Fibroblast of skin of scalp (primary cell): ENCODE data around the gene TLE7. TPM values are rescaled to one million over a fixed set of nuclear protein-coding genes. Genes with fewer than 3 reads are reported as not detected.

Source experiments
- DNase-seq: peaks from one replicate; pipeline ENCODE4 v3.0.0-alpha.2; 2013
- polyA plus RNA-seq, 2 experiments: library from polyadenylated mRNA; unstranded; fragments of 120-200 nt; gene quantifications; one replicate each; pipeline ENCODE4 v1.2.1, GENCODE V29; 2013; ENCODE audit not compliant: insufficient read length in 2 of 2

The TLE7 gene
- polyA plus RNA-seq (2013, experiment 1 of 2; ENCODE audit: insufficient read length): not detected
- not detected for polyA plus RNA-seq (2013, experiment 2 of 2; ENCODE audit: insufficient read length)

DNA sequence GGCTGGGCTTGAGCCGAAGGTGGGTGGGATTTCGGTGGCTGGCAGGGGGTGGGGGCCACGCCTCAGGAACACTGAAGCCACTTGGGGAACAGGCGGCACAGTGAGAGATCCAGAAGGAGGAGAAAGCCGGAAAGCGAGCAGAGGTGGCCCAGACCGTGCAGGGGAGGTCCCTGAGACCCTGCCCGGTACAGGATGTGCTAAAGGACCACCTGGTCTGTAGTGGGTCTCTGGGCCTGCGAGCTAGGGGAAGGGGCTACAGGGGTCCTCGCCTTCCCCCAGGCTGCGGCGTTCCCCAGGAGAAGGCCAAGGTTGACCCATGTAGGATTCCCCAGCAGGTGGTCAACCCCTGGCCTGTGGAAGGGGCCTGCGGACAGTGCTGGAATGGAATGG is at the start of gene TLE7:
Gene TLE7 (minus strand): TSS at position 4 of the 390 bp plus-strand sequence. CDS start 8,730 bp downstream, outside the sequence.
- no peak for DNase-seq

GRCh38 chr16:71491054-71491453 is 49.2 kb upstream of the TLE7 start:
- no peak for DNase-seq

DNA sequence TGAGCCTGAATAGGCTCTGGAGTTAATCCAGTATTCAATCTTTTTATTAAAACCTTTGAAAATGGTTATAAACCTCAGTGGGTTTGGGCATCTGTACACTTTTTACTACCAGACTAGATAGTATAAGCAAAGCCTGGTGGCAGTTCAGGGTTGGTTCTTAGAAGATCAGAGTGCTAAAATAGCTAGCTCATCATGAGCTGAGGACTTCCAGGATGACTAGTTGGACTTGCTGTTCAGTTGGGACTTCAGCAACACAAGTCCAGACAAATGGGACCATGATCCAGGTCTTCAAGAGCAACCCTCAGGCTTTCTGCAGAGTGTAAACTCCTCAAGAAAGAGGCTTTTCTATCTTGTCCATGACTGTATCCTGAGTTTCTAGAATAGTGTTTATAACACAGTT is 48.5 kb upstream of the TLE7 start:
- no peak for DNase-seq

GRCh38 chr16:71489122-71489521 is 47.3 kb upstream of the TLE7 start, which contains the start of gene ZNF19:
Gene ZNF19, minus strand, starts transcription at chr16:71489324. Its CDS starts 7,210 bp downstream, at chr16:71482114.
- DNase-seq: no peak

DNA sequence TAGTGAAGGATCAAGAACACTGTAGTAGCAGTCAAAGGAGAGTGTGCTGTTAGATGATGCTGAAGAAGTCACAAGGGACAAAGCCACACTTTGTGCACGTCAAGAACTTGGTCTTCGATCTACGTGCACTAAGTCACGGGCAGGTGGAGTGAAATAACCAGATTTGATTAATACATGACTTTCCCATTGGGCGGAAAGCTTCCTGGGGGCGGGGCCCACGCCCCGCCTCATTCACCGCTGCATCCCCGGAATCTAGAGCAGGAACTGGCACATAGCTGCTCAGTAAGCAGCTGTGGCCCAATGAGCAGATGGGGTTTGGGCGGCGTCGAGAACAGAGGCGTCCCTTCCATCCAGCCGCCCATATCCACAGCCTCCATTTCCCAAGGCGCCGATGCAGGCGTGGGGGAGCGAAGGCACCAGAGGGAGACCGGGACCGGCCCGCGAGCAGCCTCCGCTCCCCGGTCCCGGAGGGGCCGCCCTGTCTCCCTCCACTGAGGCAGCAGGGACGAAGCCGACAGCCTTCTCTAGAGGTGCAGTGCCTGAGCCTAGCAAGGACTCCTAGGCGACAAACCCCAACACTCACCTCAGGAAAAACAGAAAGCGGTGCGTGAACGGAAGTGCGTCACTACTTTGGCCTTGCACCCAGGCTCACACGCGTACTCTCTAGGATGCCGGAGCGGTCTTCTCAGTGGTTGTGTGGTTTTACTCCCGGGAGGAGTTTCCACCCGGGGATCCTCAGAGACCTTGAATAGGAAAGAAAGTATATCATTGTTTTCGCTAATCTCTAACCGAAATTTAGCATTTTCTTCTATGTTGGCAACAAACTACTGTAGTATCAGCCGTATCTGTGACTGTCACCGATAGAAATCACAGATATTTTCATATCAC is 42.4 kb upstream of the TLE7 start:
- DNase-seq: peak; percentile 92

DNA sequence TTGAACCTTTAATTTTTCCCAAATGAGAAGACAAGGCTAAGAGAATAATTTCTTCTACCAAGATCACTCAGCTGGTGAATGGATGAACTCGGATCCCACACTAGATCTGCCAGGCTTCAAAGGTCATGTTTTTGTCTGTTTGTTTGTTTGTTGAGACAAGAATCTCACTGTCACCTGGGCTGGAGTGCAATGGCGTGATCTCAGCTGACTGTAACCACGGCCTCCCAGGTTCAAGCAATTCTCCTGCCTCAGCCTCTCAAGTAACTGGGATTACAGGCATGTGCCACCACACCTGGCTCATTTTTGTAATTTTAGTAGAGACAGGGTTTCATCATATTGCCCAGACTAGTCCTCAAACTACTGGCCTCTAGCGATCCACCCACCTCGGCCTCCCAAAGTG is 40.7 kb upstream of the TLE7 start:
- DNase-seq: no peak

GRCh38 chr16:71480956-71481355 is 39.1 kb upstream of the TLE7 start:
- no peak for DNase-seq

GRCh38 chr16:71479420-71479819 is 37.6 kb upstream of the TLE7 start:
- peak; percentile 17 for DNase-seq

- DNase-seq: no peak
These were observed 34.7 kb upstream of the TLE7 start for GRCh38 chr16:71476457-71477124.

DNA sequence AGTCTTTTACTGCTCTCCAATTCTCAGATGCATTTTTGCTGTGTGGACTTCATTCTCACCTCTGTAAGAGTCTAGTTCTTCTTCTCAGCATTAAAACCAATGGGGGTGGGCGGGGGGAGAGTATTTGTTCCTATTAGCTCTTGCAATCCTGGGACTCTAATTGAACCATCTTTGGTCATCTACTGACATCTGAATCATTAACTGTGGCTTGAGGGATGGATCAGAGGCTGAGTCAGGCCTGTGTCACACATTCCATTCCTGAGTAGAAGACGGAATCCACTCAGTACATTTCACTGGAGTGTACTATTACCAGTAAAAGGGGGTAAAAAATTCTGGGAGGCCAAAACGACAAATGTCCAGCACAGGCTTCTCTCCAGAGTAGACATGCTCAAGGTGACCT is 33.0 kb upstream of the TLE7 start:
- DNase-seq: peak; percentile 94

GRCh38 chr16:71473891-71474290 is 32.0 kb upstream of the TLE7 start:
- DNase-seq: peak; percentile 6

GRCh38 chr16:71472931-71473330 is 31.1 kb upstream of the TLE7 start:
- no peak for DNase-seq

- DNase-seq: peak; percentile 57
These were observed 30.2 kb upstream of the TLE7 start for GRCh38 chr16:71472051-71472450.

DNA sequence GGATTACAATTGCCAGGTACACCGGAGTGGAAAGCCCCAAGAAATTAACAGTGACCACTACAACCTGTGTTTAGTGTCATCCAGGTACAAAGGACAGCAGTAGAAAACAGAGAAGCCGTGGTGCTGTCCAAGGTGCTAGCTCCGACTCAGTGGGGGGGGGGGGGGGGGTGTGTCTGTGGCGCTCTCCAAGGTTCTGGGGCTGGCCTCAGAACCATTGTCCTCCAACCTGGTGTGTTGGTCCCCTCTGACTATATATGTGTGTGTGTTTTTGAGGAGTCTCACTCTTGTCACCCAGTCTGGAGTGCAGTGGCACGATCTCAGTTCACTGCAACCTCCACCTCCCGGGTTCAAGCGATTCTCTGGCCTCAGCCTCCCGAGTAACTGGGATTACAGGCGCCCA is 26.0 kb upstream of the TLE7 start:
- DNase-seq: peak; percentile 48

GRCh38 chr16:71464231-71464630 is 22.4 kb upstream of the TLE7 start:
- DNase-seq: no peak

GRCh38 chr16:71461686-71462648 is 20.1 kb upstream of the TLE7 start, which contains the start of gene ZNF23:
Gene ZNF23, minus strand, starts transcription at chr16:71462247. Its CDS starts 5,451 bp downstream, at chr16:71456796.
- peak; percentile 75 for DNase-seq

DNA sequence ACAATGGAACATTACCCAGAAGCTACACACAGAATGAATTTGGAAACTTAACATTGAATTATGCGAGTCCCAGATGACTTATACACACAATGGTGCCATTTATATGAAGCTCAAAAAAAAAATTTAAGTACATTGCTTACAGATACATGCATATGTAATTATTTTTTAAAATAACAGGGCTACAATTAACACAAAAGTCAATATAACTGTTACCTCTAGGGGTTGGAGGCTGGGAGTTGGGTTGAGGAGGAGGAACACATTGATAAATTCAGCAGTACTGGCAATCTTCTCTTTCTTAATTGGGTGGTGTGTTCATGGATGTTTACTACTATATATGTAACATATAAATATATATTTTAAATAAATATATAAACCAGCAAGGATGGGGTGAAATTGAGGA is 19.1 kb upstream of the TLE7 start:
- DNase-seq: no peak

DNA sequence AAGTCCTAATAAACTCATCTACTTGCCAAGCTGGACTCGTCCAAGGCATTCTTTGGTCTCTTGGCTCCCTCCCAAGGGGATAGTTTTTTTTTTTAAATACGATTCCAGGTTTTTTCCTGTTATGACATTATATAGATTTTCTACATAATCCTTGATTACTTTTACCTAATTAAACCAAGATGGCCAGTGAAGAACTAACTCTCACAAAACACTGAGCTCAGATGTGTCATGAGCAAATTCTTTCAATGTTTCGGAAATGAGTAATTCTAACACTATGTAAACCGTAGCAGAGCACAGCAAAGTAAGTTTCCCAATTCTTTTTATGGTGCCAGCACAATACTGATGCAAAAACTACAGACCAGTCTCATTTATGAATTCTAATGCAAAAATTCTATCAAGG is 18.4 kb upstream of the TLE7 start:
- peak; percentile 86 for DNase-seq

GRCh38 chr16:71459510-71459909 is 17.7 kb upstream of the TLE7 start:
- no peak for DNase-seq

GRCh38 chr16:71456801-71457200 is 14.9 kb upstream of the TLE7 start:
- no peak for DNase-seq

DNA sequence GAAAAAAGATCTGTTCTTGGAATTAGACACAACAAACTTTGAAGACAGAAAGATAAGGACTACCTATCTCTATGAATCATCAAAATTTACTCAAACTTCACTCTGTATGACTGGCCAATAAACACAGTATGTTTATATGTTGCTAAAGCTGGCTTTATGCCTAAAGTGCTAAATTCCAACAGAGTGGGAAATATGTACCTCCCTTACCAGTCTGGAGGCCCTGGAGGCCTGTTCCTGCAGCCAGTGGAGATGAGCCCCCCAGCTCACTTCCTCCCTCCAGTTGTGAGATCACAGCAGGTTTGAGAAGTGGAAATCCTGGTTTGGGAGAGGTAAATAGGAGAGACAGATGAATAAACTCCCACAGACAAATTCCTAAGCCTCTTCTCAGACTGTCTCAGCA is 11.2 kb upstream of the TLE7 start:
- no peak for DNase-seq

DNA sequence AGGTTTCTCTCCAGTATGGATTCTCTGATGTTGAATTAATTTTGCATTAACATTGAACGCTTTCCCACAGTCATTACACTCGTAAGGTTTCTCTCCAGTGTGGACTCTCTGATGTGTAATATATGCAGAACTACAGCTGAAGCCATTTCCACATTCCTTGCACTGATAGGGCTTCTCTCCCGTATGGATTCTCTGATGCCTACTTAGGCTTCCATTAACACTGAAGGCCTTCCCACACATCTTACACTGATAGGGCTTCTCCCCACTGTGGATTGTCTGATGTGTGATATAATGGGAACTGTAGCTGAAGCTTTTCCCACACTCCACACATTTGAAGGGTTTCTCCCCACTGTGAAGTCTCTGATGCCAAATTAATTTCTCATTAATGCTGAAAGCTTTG is 7.2 kb upstream of the TLE7 start:
- DNase-seq: no peak
